HEK293 (cell line): ENCODE measurements around the gene THSD7A.

ENCODE experiments used
- CTCF ChIA-PET: fragments of 350-600 bp; formaldehyde crosslinking; extraction: SDS; loops from one replicate; lab custom pipeline; 2021; ENCODE audit warnings: antibody characterized with exemption; lab: Yijun Ruan, JAX
- POLR2A ChIA-PET: fragments of 300-600 bp; formaldehyde crosslinking; extraction: SDS; loops from one replicate; lab custom pipeline; 2020; ENCODE audit warnings: antibody characterized with exemption, inconsistent platforms; lab: Yijun Ruan, JAX
- H3K27ac ChIP-seq: fragments of 200-500 bp; sonication (Bioruptor generic); 2 replicates; pipeline ENCODE4 v1.5.1; 2014; ENCODE audit warnings: low read depth, low read length, control low read depth, inconsistent platforms; ENCODE audit errors: extremely low read depth
- H3K36me3 ChIP-seq, 2 experiments: fragments of 200-500 bp in 1 of 2; sonication (Bioruptor generic) in 1 of 2; 1 replicate in 1 of 2; 2 replicates in 1 of 2; pipeline ENCODE4 v1.5.1; 2014 to 2017; ENCODE audit warnings: inconsistent platforms in 2 of 2, low read length in 2 of 2; ENCODE audit not compliant: control insufficient read depth in 2 of 2, insufficient read depth in 1 of 2
- H3K4me1 ChIP-seq: fragments of 200-500 bp; sonication (Bioruptor generic); 2 replicates; pipeline ENCODE4 v1.5.1; 2014; ENCODE audit warnings: mild to moderate bottlenecking, low read length, inconsistent platforms; ENCODE audit not compliant: control insufficient read depth, insufficient read depth
- H3K4me3 ChIP-seq: 2 replicates; pipeline ENCODE4 v1.5.1; 2011; ENCODE audit warnings: low read depth, mild to moderate bottlenecking, control low read depth, low read length, moderate library complexity
- H3K9me3 ChIP-seq: fragments of 200-500 bp; sonication (Bioruptor generic); 2 replicates; pipeline ENCODE4 v1.5.1; 2014; ENCODE audit warnings: low read depth, low read length, inconsistent platforms; ENCODE audit not compliant: control insufficient read depth, insufficient read depth
- HOXA7 ChIP-seq: sonication (generic); formaldehyde crosslinking; IDR thresholded peaks from 2 replicates; pipeline ENCODE4 v1.8.1; 2022; ENCODE audit warnings: missing genetic modification reagents, borderline replicate concordance
- SCRT1 ChIP-seq: fragments of 450-650 bp; formaldehyde crosslinking; IDR thresholded peaks from 2 replicates; pipeline ENCODE4 v1.5.1; 2016; ENCODE audit warnings: missing biosample characterization, missing genetic modification characterization, borderline replicate concordance
- ZBTB8A ChIP-seq: fragments of 450-650 bp; formaldehyde crosslinking; IDR thresholded peaks from 2 replicates; pipeline ENCODE4 v1.5.1; 2016; ENCODE audit warnings: missing biosample characterization, missing genetic modification characterization
- ZFP37 ChIP-seq: fragments of 450-650 bp; formaldehyde crosslinking; IDR thresholded peaks from 2 replicates; pipeline ENCODE4 v1.5.1; 2016; ENCODE audit warnings: missing biosample characterization, missing genetic modification characterization
- ZFP69B ChIP-seq: fragments of 450-650 bp; formaldehyde crosslinking; IDR thresholded peaks from 2 replicates; pipeline ENCODE4 v1.5.1; 2016; ENCODE audit warnings: missing biosample characterization, missing genetic modification characterization
- ZNF133 ChIP-seq: fragments of 450-650 bp; formaldehyde crosslinking; IDR thresholded peaks from 2 replicates; pipeline ENCODE4 v1.5.1; 2016; ENCODE audit warnings: missing biosample characterization, missing genetic modification characterization
- ZNF548 ChIP-seq: fragments of 450-650 bp; formaldehyde crosslinking; IDR thresholded peaks from 2 replicates; pipeline ENCODE4 v1.5.1; 2016; ENCODE audit warnings: missing biosample characterization, missing genetic modification characterization
- ZNF623 ChIP-seq: fragments of 450-650 bp; formaldehyde crosslinking; IDR thresholded peaks from 2 replicates; pipeline ENCODE4 v1.5.1; 2016; ENCODE audit warnings: missing biosample characterization, missing genetic modification characterization
- ZNF701 ChIP-seq: fragments of 450-650 bp; formaldehyde crosslinking; IDR thresholded peaks from 2 replicates; pipeline ENCODE4 v1.5.1; 2016; ENCODE audit warnings: missing biosample characterization, missing genetic modification characterization
- ZNF747 ChIP-seq: fragments of 450-650 bp; formaldehyde crosslinking; IDR thresholded peaks from 2 replicates; pipeline ENCODE4 v1.5.1; 2016; ENCODE audit warnings: missing biosample characterization, missing genetic modification characterization
- ZNF837 ChIP-seq: fragments of 450-650 bp; formaldehyde crosslinking; IDR thresholded peaks from 2 replicates; pipeline ENCODE4 v1.5.1; 2016; ENCODE audit warnings: missing biosample characterization, missing genetic modification characterization
- TF ChIP-seq, protein P1 (sequence below): fragments of 450-650 bp; formaldehyde crosslinking; IDR thresholded peaks from 2 replicates; pipeline ENCODE4 v1.5.1; 2016; ENCODE audit warnings: missing biosample characterization, missing genetic modification characterization
- TF ChIP-seq, protein P2 (sequence below): fragments of 450-650 bp; formaldehyde crosslinking; IDR thresholded peaks from 2 replicates; pipeline ENCODE4 v1.5.1; 2017; ENCODE audit warnings: missing biosample characterization, missing genetic modification characterization
- TF ChIP-seq, protein P3 (sequence below): fragments of 450-650 bp; formaldehyde crosslinking; IDR thresholded peaks from 2 replicates; pipeline ENCODE4 v1.5.1; 2016; ENCODE audit warnings: missing biosample characterization, missing genetic modification characterization
- TF ChIP-seq, protein P4 (sequence below): fragments of 450-650 bp; formaldehyde crosslinking; IDR thresholded peaks from 2 replicates; pipeline ENCODE4 v1.5.1; 2016; ENCODE audit warnings: missing biosample characterization, missing genetic modification characterization
- TF ChIP-seq, protein P5 (sequence below): fragments of 450-650 bp; formaldehyde crosslinking; IDR thresholded peaks from 2 replicates; pipeline ENCODE4 v1.5.1; 2016; ENCODE audit warnings: missing biosample characterization, missing genetic modification characterization

Gene THSD7A

DNA sequence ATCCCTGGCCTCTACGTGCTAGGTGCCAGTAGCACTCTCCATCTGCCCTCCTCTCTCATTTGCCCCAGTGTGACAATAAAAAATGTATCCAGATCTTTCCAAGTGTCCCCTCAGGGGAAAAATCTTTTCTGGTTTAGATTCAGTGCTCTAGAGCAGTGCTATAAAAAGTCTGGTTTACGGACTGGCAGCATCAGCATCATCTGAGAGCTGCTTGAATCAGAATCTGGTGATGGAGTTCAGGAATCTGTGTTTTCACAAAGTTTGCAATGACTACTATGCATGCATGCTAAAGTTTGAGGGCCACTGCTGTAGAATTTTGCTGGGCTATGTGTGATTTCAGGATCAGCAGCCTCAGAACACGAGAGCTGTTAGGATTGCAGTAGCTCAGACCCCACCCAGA is 501.8 kb downstream of the THSD7A start (continued):
- TF ChIP-seq, protein P1, sequence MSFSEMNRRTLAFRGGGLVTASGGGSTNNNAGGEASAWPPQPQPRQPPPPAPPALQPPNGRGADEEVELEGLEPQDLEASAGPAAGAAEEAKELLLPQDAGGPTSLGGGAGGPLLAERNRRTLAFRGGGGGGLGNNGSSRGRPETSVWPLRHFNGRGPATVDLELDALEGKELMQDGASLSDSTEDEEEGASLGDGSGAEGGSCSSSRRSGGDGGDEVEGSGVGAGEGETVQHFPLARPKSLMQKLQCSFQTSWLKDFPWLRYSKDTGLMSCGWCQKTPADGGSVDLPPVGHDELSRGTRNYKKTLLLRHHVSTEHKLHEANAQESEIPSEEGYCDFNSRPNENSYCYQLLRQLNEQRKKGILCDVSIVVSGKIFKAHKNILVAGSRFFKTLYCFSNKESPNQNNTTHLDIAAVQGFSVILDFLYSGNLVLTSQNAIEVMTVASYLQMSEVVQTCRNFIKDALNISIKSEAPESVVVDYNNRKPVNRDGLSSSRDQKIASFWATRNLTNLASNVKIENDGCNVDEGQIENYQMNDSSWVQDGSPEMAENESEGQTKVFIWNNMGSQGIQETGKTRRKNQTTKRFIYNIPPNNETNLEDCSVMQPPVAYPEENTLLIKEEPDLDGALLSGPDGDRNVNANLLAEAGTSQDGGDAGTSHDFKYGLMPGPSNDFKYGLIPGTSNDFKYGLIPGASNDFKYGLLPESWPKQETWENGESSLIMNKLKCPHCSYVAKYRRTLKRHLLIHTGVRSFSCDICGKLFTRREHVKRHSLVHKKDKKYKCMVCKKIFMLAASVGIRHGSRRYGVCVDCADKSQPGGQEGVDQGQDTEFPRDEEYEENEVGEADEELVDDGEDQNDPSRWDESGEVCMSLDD (tag by site-specific recombination) = no peak
- TF ChIP-seq, protein P2, sequence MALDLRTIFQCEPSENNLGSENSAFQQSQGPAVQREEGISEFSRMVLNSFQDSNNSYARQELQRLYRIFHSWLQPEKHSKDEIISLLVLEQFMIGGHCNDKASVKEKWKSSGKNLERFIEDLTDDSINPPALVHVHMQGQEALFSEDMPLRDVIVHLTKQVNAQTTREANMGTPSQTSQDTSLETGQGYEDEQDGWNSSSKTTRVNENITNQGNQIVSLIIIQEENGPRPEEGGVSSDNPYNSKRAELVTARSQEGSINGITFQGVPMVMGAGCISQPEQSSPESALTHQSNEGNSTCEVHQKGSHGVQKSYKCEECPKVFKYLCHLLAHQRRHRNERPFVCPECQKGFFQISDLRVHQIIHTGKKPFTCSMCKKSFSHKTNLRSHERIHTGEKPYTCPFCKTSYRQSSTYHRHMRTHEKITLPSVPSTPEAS (tag by site-specific recombination) = no peak
- TF ChIP-seq ZNF133 (tag by site-specific recombination) (no peak), ZNF701 (no peak), ZNF623 (tag by site-specific recombination) (no peak), ZBTB8A (no peak), ZNF548 (tag by site-specific recombination) (no peak)
- TF ChIP-seq, protein P3, sequence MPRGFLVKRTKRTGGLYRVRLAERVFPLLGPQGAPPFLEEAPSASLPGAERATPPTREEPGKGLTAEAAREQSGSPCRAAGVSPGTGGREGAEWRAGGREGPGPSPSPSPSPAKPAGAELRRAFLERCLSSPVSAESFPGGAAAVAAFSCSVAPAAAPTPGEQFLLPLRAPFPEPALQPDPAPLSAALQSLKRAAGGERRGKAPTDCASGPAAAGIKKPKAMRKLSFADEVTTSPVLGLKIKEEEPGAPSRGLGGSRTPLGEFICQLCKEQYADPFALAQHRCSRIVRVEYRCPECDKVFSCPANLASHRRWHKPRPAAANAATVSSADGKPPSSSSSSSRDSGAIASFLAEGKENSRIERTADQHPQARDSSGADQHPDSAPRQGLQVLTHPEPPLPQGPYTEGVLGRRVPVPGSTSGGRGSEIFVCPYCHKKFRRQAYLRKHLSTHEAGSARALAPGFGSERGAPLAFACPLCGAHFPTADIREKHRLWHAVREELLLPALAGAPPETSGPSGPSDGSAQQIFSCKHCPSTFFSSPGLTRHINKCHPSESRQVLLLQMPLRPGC (tag by site-specific recombination) = no peak

DNA sequence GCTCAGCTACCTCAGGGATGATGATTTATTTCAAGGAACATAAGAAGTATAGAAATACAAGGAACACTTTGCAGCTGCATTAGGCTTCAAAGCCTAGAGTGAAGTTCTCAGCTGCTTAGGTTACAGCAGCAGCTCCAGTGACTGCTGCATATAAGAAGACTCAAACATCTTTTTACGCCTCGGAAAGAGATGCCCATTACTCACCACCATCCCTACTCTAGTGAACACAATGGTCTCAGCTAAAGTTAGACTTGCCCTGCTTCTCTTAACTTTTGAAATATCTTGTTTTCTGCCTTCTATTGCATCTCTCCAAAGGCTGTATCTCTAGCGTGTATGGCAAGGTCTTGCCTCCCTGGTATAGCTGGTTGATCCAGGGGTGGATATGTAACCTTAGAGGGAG is 502.4 kb downstream of the THSD7A start:
- Histone ChIP-seq H3K4me1 (no peaks in the 10 kb centered on the region), H3K27ac (no peak overlapping the region), H3K36me3 (no peaks in the 10 kb centered on the region), H3K9me3 (no peaks in the 10 kb centered on the region), H3K4me3 (no peak overlapping the region)
- ChIA-PET CTCF (interaction anchor here (0.5 kb wide), 1 partner anchor 14 kb away, joined by 3 read pairs; no protein-coding TSS in a partner anchor), POLR2A (no interaction called here)
- TF ChIP-seq ZFP37 (no peak), ZFP69B (no peak), ZNF747 (no peak), ZNF837 (no peak)
- TF ChIP-seq, protein P4, sequence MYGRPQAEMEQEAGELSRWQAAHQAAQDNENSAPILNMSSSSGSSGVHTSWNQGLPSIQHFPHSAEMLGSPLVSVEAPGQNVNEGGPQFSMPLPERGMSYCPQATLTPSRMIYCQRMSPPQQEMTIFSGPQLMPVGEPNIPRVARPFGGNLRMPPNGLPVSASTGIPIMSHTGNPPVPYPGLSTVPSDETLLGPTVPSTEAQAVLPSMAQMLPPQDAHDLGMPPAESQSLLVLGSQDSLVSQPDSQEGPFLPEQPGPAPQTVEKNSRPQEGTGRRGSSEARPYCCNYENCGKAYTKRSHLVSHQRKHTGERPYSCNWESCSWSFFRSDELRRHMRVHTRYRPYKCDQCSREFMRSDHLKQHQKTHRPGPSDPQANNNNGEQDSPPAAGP (tag by site-specific recombination) = no peak
- TF ChIP-seq, protein P5, sequence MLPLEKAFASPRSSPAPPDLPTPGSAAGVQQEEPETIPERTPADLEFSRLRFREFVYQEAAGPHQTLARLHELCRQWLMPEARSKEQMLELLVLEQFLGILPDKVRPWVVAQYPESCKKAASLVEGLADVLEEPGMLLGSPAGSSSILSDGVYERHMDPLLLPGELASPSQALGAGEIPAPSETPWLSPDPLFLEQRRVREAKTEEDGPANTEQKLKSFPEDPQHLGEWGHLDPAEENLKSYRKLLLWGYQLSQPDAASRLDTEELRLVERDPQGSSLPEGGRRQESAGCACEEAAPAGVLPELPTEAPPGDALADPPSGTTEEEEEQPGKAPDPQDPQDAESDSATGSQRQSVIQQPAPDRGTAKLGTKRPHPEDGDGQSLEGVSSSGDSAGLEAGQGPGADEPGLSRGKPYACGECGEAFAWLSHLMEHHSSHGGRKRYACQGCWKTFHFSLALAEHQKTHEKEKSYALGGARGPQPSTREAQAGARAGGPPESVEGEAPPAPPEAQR (tag by site-specific recombination) = no peak

DNA sequence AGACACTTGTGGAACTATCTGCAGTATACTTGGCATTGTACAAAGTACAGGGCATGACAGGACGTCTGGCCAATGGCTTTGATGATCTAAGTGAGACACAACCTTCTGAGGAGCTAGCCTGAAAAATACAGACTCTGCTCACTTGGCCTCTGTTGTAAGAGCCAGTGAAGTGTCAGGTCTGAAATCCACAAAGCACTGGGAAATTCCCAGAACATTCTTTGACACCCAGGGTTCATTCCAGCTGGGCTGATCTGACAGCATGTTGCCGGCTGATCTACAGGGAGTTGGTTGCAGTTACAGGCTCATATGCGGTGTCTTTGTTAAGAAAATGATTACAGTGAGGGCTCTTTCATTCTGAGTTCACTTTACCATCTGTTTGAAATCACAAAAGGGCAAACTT is 503.7 kb downstream of the THSD7A start:
- Histone ChIP-seq H3K9me3 (no peaks in the 10 kb centered on the region), H3K4me3 (no peak overlapping the region), H3K4me1 (no peaks in the 10 kb centered on the region), H3K27ac (no peak overlapping the region), H3K36me3 (no peaks in the 10 kb centered on the region)
- CTCF ChIA-PET = no interaction called here
- POLR2A ChIA-PET = no interaction called here
- TF ChIP-seq SCRT1 (no peak), ZNF623 (tag by site-specific recombination) (no peak), HOXA7 (no peak)
